K562 (cell line): ENCODE data around the gene SDR39U1. TPM values are rescaled to one million over a fixed set of nuclear protein-coding genes. Genes with fewer than 3 reads are reported as not detected.

Experiments
- AFF4 ChIP-seq: sonication (generic); formaldehyde crosslinking; IDR thresholded peaks from 2 replicates; pipeline ENCODE4 v1.8.0; 2023; ENCODE audit warnings: mild to moderate bottlenecking, missing genetic modification reagents
- ID3 ChIP-seq, 2 experiments: fragments of 250-450 bp in 1 of 2; fragments of 450-650 bp in 1 of 2; sonication (Bioruptor Pico) in 1 of 2; IDR thresholded peaks; 2 replicates each; pipeline versions ENCODE4 v1.6.1 to v1.8.0; 2016 to 2021; ENCODE audit warnings: mild to moderate bottlenecking in 2 of 2, moderate library complexity in 2 of 2, missing compliant biosample characterization in 1 of 2, missing genetic modification characterization in 1 of 2
- KAT7 ChIP-seq: sonication (generic); formaldehyde crosslinking; IDR thresholded peaks from 2 replicates; pipeline ENCODE4 v1.8.0; 2022; ENCODE audit warnings: missing genetic modification reagents, mild to moderate bottlenecking, borderline replicate concordance
- MAFG ChIP-seq: fragments of 450-650 bp; conservative IDR thresholded peaks from 2 replicates; pipeline ENCODE4 v1.6.1; 2016; ENCODE audit warnings: missing genetic modification characterization, missing compliant biosample characterization
- MEF2A ChIP-seq: IDR thresholded peaks from 2 replicates; pipeline ENCODE4 v1.6.1; 2011; ENCODE audit warnings: low read depth, mild to moderate bottlenecking, low read length, moderate library complexity; ENCODE audit not compliant: control insufficient read depth
- MYNN ChIP-seq, 2 experiments: sonication (generic); formaldehyde crosslinking in 1 of 2; IDR thresholded peaks; 2 replicates each; pipeline versions ENCODE4 v1.5.0 to v1.6.1; 2016 to 2020; ENCODE audit warnings: antibody characterized with exemption in 1 of 2, missing genetic modification reagents in 1 of 2
- NRF1 ChIP-seq, 2 experiments: fragments of 450-650 bp; IDR thresholded peaks in 1 of 2; conservative IDR thresholded peaks in 1 of 2; 2 replicates each; pipeline ENCODE4 v1.6.1; 2014; ENCODE audit warnings: mild to moderate bottlenecking in 2 of 2
- NUFIP1 ChIP-seq: fragments of 450-650 bp; IDR thresholded peaks from 2 replicates; pipeline ENCODE4 v1.6.1; 2018; ENCODE audit not compliant: partially characterized antibody
- POLR2G ChIP-seq: fragments of 200-400 bp; formaldehyde crosslinking; IDR thresholded peaks from 2 replicates; pipeline ENCODE4 v1.6.1; 2017; ENCODE audit warnings: low read depth, mild to moderate bottlenecking, antibody characterized with exemption, low read length, moderate library complexity
- WHSC1 ChIP-seq: IDR thresholded peaks from one replicate; pipeline ENCODE4 v1.6.1; 2012; ENCODE audit warnings: low read length, control low read depth, inconsistent platforms
- ZBTB40 ChIP-seq, 2 experiments: fragments of 450-650 bp in 1 of 2; sonication (generic) in 1 of 2; formaldehyde crosslinking in 1 of 2; IDR thresholded peaks; 2 replicates each; pipeline versions ENCODE4 v1.7.1 to v1.9.0; 2016 to 2022; ENCODE audit warnings: inconsistent platforms in 1 of 2, mild to moderate bottlenecking in 1 of 2, missing genetic modification reagents in 1 of 2
- ZEB2 ChIP-seq: fragments of 450-650 bp; IDR thresholded peaks from 2 replicates; pipeline ENCODE4 v1.6.1; 2016
- ZNF217 ChIP-seq: sonication (generic); formaldehyde crosslinking; IDR thresholded peaks from 2 replicates; pipeline ENCODE4 v1.8.0; 2022; ENCODE audit warnings: mild to moderate bottlenecking, missing genetic modification reagents
- polyA plus RNA-seq, 8 experiments: library from polyadenylated mRNA; depleted of rRNA in 4 of 8; stranded (reverse) in 5 of 8; unstranded in 3 of 8; fragments of >200 nt; fragmentation: Nextera tagmentation in 2 of 8; fragmentation: Illumina TruSeq in 1 of 8; extraction: Ambion mirVana in 2 of 8; extraction: Trizol in 1 of 8; gene quantifications; 2 replicates each; pipeline versions ENCODE4 v1.2.1 to v1.2.3, GENCODE V29; 2011 to 2014; ENCODE audit warnings: inconsistent platforms in 1 of 8, missing spikeins in 1 of 8
- total RNA-seq, 7 experiments: library from RNA; depleted of rRNA in 6 of 7; stranded (reverse); fragments of >200 nt in 6 of 7; fragmentation: Illumina TruSeq in 2 of 7; extraction: Trizol in 2 of 7; gene quantifications; 2 replicates each; pipeline versions ENCODE4 v1.2.1 to v1.2.3, GENCODE V29; 2011 to 2021; ENCODE audit warnings: low replicate concordance in 1 of 7

The SDR39U1 gene
- total and polyA plus RNA-seq, 9 of the 15 experiments (the other 6 are each of a cell fraction or from before 2014, with no cell fraction given), result 10.4 to 56.1 (median 19.8) TPM

GRCh38 chr14:24429395-24430142 is 13.0 kb downstream of the SDR39U1 start, which contains the start of the genes CBLN3 and KHNYN (continued):
- TF ChIP-seq ID3 (CRISPR knock-in tag; IDR thresholded peaks at IDR 0.05) (no peak), ID3 (tag; IDR thresholded peaks at IDR 0.05) (no peak), MYNN (IDR thresholded peaks at IDR 0.05) (no peak), MYNN (CRISPR knock-in tag; IDR thresholded peaks at IDR 0.05) (no peak), ZBTB40 (IDR thresholded peaks at IDR 0.05) (no peak), ZBTB40 (CRISPR knock-in tag; IDR thresholded peaks at IDR 0.05) (no peak), MAFG (no peak), ZNF217 (CRISPR knock-in tag) (no peak), WHSC1 (no peak), ZEB2 (no peak), NUFIP1 (no peak), AFF4 (CRISPR knock-in tag) (no peak), MEF2A (no peak), POLR2G (peak; percentile 94), KAT7 (CRISPR knock-in tag) (no peak), NRF1 (conservative IDR thresholded peaks at IDR 0.05 in 1 of 2, IDR thresholded peaks at IDR 0.05 in 1 of 2) (peak; percentile 71 to 79)
